ENCODE measurements around the gene C2orf15. TPM values are rescaled to one million over a fixed set of nuclear protein-coding genes. Genes with fewer than 3 reads are reported as not detected.

The C2orf15 gene
- total and polyA plus RNA-seq, 2 of the 8 experiments (the other 6 are each of a cell fraction or from before 2014, with no cell fraction given): 3.6 to 6.5 TPM

DNA sequence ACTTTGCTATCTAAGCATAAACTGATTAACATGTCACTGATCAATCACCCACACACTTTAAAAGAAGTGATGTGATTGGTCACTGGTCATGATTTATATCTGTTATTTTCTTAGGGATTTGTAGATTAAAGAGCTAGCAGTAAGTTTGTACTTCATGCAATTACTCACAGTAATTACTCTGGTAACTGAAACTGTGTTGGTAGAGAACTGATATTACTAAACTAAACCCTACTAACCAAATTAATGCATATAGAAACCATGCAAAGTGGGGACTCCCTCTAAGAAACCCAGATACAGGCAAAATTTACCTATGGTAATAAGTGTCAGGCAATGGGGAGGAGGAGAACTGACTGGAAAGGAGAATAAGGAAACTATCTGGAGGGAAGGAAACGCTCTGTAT is 44.8 kb upstream of the C2orf15 start:
- H3K23me2 ChIP-seq (ENCODE audit: low read depth, low read length): no peaks in the 10 kb centered on the region
- FAIRE-seq (no peak), DNase-seq (ENCODE audit: low read depth in 1 of 2, low spot score in 2 of 2) (no peak)
- no peak overlapping the region for H4K91ac ChIP-seq (replicated peaks; ENCODE audit: insufficient read length, low read length)
- H3K4me2 ChIP-seq (ENCODE audit: insufficient read depth in 1 of 2, low read depth in 2 of 2, low read length in 2 of 2): no peak overlapping the region
- no peaks in the 10 kb centered on the region for H3K4me1 ChIP-seq (replicated peaks in 1 of 4; ENCODE audit: control insufficient read depth in 3 of 4, insufficient read depth in 4 of 4, low read length in 3 of 4)
- no peak overlapping the region for H3K27ac ChIP-seq (ENCODE audit: low read depth, low read length)
- no peak overlapping the region for H2BK12ac ChIP-seq (ENCODE audit: low read depth, low read length)
- no peak overlapping the region for H3K9ac ChIP-seq (replicated peaks in 1 of 4; ENCODE audit: extremely low read depth in 1 of 4, low read depth in 3 of 4, low read length in 3 of 4)
- H2AFZ ChIP-seq (ENCODE audit: low read length): no peak overlapping the region
- H3K18ac ChIP-seq (ENCODE audit: extremely low read depth, low read length): no peak overlapping the region
- no peak overlapping the region for H2BK15ac ChIP-seq (ENCODE audit: low read length)
- 0 out of 4 replicates have a peak, but pooled peaks cover 0 to 2% of the 10 kb centered on the region in 2 experiments for H3K9me3 ChIP-seq (ENCODE audit: insufficient read depth in 2 of 2, low read depth in 1 of 2, low read length in 1 of 2)
- H4K8ac ChIP-seq (ENCODE audit: extremely low read depth, insufficient read depth, low read length): no peak overlapping the region
- H4K20me1 ChIP-seq (replicated peaks in 1 of 2; ENCODE audit: control insufficient read depth in 1 of 2, insufficient read depth in 2 of 2, low read length in 2 of 2): no peaks in the 10 kb centered on the region
- no peaks in the 10 kb centered on the region for H3K27me3 ChIP-seq (replicated peaks in 1 of 4; ENCODE audit: control insufficient read depth in 3 of 4, extremely low read depth in 1 of 4, insufficient read depth in 3 of 4, low read length in 3 of 4)
- H3K79me1 ChIP-seq (ENCODE audit: low read depth, low read length): no peaks in the 10 kb centered on the region
- H2BK20ac ChIP-seq (ENCODE audit: low read length): no peak overlapping the region
- H2BK5ac ChIP-seq (ENCODE audit: low read depth, low read length): no peak overlapping the region
- H3K36me3 ChIP-seq (ENCODE audit: control insufficient read depth in 2 of 4, insufficient read depth in 4 of 4, low read length in 3 of 4): no peaks in the 10 kb centered on the region
- 88% methylated on average over 1 of the region's 1 CpG; no CpG with 5 or more reads in 1 of the 2 experiments for WGBS, 2 experiments (ENCODE audit: extremely low coverage in 1 of 2, insufficient coverage in 1 of 2, insufficient read length in 1 of 2, insufficient replicate concordance in 2 of 2, low coverage in 1 of 2, low lambda C conversion rate in 2 of 2, missing lambda C conversion rate in 1 of 2)
- CTCF ChIA-PET (ENCODE audit: partially characterized antibody): no interaction called here
- H3K4me3 ChIP-seq (ENCODE audit: extremely low read depth in 1 of 4, insufficient read depth in 2 of 4, low read depth in 3 of 4, low read length in 4 of 4): no peak overlapping the region
- no peak overlapping the region for H4K5ac ChIP-seq (ENCODE audit: insufficient read length, low read depth, low read length)
- no peak overlapping the region for H3K56ac ChIP-seq (replicated peaks; ENCODE audit: insufficient read length, low read depth, low read length)
- H2AK5ac ChIP-seq (ENCODE audit: low read depth, low read length): no peak overlapping the region
- H2BK120ac ChIP-seq (replicated peaks; ENCODE audit: low read depth, low read length): no peak overlapping the region
- no peak overlapping the region for H3K23ac ChIP-seq (ENCODE audit: insufficient read length)
- H3K79me2 ChIP-seq (ENCODE audit: control insufficient read depth in 1 of 2, insufficient read depth in 2 of 2, low read length in 2 of 2): no peaks in the 10 kb centered on the region
- POLR2A ChIA-PET (ENCODE audit: partially characterized antibody): no interaction called here
- no peak overlapping the region for H3K4ac ChIP-seq (replicated peaks; ENCODE audit: insufficient read length, low read depth, low read length)
- no peak overlapping the region for H3K14ac ChIP-seq (ENCODE audit: insufficient read length)
- TF ChIP-seq CEBPB (IDR thresholded peaks at IDR 0.05; ENCODE audit: low read depth, low read length): no peak
- TF ChIP-seq E2F6 (IDR thresholded peaks at IDR 0.05): no peak
- TF ChIP-seq EP300 (IDR thresholded peaks at IDR 0.05; ENCODE audit: borderline replicate concordance in 1 of 2, low read depth in 2 of 2, low read length in 2 of 2): no peak
- no peak for TF ChIP-seq HDAC2 (IDR thresholded peaks at IDR 0.05; ENCODE audit: borderline replicate concordance in 1 of 2, low read depth in 2 of 2, low read length in 2 of 2)
- TF ChIP-seq SRF (IDR thresholded peaks at IDR 0.05; ENCODE audit: low read depth, low read length): no peak

All from H1 (cell line).